Smooth muscle cell of the brain vasculature (primary cell): ENCODE measurements around the gene CLEC11A.
"Not testable (repeated sequence)": the region's sequence is repeated elsewhere in the genome, so short reads cannot be mapped to it uniquely, and the experiment has no call there.

Experiments used
- DNase-seq: peaks from one replicate; pipeline ENCODE4 v3.0.0-alpha.2; 2012; ENCODE audit warnings: low read depth, low spot score

Gene CLEC11A

GRCh38 chr19:50756244-50756643 is 33.1 kb downstream of the CLEC11A start:
- DNase-seq = not testable (repeated sequence)

- DNase-seq = not testable (repeated sequence)
Measured at GRCh38 chr19:50757624-50758023, 34.5 kb downstream of the CLEC11A start.

- not testable (repeated sequence) for DNase-seq
Measured at GRCh38 chr19:50759076-50759475, 35.9 kb downstream of the CLEC11A start.

GRCh38 chr19:50759886-50760285 is 36.7 kb downstream of the CLEC11A start:
- no peak for DNase-seq

GRCh38 chr19:50761501-50761900 is 38.3 kb downstream of the CLEC11A start:
- not testable (repeated sequence) for DNase-seq

GRCh38 chr19:50763521-50763920 is 40.4 kb downstream of the CLEC11A start:
- not testable (repeated sequence) for DNase-seq

- no peak for DNase-seq
Measured at GRCh38 chr19:50764409-50764808, 41.2 kb downstream of the CLEC11A start.

- DNase-seq = not testable (repeated sequence)
Measured at GRCh38 chr19:50766746-50767145, 43.6 kb downstream of the CLEC11A start.

GRCh38 chr19:50767263-50767662 is 44.1 kb downstream of the CLEC11A start:
- not testable (repeated sequence) for DNase-seq

- DNase-seq = no peak
Measured at GRCh38 chr19:50768277-50768676, 45.1 kb downstream of the CLEC11A start.

- DNase-seq = not testable (repeated sequence)
Measured at GRCh38 chr19:50770164-50770563, 47.0 kb downstream of the CLEC11A start, which contains the start of gene GPR32. TSS of gene GPR32 (plus strand) at chr19:50770464. CDS start at chr19:50770601, 137 bp downstream.

GRCh38 chr19:50770888-50771287 is 47.7 kb downstream of the CLEC11A start:
- DNase-seq = no peak

- DNase-seq = no peak
Measured at GRCh38 chr19:50772476-50772875, 49.3 kb downstream of the CLEC11A start.

GRCh38 chr19:50772912-50773311 is 49.7 kb downstream of the CLEC11A start:
- DNase-seq = not testable (repeated sequence)

GRCh38 chr19:50773454-50773853 is 50.3 kb downstream of the CLEC11A start:
- DNase-seq = not testable (repeated sequence)
